ENCODE data around the gene PLXNA4.

DNA sequence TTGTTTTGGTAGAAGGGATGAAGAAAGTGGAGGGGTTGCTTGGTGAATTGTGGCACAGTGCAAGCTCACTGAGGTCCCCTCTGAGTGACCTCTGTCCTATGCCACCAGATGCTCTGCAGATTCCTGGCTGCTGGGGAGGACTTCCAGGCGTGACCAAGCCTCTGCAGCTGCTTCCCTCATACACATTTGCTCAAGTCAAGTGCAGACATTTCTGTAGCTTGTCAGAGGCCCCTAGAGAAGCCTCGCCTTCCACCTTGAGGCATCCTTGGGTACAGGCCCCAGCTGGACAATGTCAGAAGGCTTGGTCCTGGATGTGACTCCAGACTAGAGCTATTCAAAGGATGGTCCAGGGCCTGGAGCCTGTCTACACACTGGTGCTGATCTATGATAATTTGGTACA is 464.2 kb downstream of the PLXNA4 start:
- no peak for TF ChIP-seq EZH2phosphoT487 (IDR thresholded peaks at IDR 0.05; ENCODE audit: insufficient read depth, low read depth)
- no peak for TF ChIP-seq EZH2 (IDR thresholded peaks at IDR 0.05; ENCODE audit: insufficient read depth, poor library complexity, severe bottlenecking)

Data from GM23248 (cell line).